Measurements from ENCODE around the gene AK1.

DNA sequence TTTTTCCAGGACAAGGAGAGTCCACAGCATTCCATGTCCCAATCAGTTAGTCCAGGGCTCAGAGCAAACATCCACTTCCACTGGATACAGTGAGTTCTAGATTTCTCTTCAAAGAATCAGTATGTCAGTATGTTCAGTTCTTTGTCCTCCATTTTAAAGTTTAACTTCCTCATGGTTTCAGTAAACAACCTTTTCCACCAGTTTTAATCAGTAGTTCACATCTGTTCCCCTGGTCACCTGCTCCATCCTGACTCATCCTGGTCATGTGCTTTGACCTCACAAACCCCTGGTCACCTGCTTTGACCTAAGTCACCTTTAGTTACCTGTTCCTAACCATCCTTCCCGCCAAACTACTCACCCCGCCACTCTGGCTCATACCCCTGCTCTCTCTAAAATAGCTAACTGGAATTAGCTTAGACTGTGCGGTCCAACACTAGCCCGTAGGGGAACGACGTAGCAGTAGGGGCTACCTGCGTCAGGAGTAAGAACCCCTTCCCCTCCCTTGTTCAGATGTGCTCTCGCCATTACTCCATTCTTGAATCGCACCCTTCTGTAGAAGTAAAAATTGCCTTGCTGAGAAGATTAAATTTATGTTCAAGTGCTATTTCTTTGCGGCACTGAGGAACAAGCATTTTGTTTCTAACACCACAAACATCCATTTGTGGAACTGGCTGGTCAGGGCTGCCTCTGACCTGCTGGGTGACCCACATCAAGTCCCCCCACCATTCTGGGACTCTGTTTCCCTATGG lies 28.5 kb downstream of the AK1 start:
- TF ChIP-seq CTCF (IDR thresholded peaks at IDR 0.05; ENCODE audit: low read length) (no peak), EZH2 (optimal IDR thresholded peaks at IDR 0.05; ENCODE audit: low read depth, low read length) (no peak)
